LoVo (cell line): Measurements from ENCODE around the gene FLT1.

Experiments
- DNase-seq: peaks from one replicate; pipeline ENCODE4 v3.0.0-alpha.2; 2016; ENCODE audit warnings: low spot score

FLT1 gene

DNA sequence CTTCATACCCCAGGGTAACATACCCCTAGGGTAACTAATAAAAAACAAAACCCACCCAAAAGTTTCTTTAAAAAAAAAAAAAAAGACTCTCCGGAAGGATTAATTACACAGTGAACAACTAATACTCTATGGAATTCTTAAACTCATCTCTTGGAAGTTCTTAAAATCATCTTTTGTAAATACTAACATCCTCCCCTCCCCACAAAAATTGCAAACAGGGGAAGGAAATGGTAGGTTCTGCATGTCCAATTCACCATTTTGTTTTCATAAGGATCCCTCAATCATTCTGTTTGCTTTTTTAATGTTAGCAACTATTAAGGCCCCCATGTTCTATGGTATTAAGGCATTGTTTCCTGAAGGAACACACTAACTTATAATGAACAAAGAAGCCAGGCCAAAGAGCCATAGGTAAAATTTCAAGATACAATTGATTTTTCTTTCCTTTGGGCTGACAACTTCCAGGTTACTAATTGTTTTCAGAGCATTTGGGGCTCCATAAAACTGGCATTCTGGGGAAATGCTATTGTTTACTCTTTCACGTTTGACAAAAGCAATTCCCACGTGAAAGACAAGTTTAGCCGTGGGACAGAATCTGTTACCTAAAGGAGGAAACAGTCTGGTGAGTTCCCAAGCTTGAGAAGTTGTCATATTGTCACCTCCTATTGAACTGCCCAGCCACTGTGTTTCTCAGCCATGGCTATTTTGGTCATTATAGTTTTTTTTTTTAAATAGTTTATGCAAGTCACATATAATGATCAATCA lies 107.0 kb downstream of the FLT1 start:
- DNase-seq, result no peak

DNA sequence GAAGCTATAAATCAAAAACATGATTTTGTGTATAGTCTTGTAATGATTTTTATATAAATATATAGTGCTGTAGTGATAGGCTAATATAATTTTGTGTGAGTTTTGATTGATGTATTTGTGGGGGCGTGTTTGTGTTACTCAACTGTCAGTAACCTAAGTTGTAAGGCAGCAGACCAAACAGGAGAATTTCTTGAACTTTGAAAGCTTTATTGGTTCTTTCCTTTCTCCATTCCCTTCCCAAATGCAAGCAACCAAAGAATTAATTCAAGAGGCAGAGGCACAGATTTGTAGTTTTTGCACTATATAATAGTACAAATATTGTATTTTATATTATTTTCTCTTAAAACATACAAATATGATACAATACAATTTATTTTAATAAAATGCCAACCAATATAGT lies 109.6 kb downstream of the FLT1 start:
- DNase-seq, result no peak

GRCh38 chr13:28384789-28385188 lies 110.1 kb downstream of the FLT1 start:
- DNase-seq, result no peak

- no peak for DNase-seq
Measured at GRCh38 chr13:28380319-28380718, 114.6 kb downstream of the FLT1 start.

DNA sequence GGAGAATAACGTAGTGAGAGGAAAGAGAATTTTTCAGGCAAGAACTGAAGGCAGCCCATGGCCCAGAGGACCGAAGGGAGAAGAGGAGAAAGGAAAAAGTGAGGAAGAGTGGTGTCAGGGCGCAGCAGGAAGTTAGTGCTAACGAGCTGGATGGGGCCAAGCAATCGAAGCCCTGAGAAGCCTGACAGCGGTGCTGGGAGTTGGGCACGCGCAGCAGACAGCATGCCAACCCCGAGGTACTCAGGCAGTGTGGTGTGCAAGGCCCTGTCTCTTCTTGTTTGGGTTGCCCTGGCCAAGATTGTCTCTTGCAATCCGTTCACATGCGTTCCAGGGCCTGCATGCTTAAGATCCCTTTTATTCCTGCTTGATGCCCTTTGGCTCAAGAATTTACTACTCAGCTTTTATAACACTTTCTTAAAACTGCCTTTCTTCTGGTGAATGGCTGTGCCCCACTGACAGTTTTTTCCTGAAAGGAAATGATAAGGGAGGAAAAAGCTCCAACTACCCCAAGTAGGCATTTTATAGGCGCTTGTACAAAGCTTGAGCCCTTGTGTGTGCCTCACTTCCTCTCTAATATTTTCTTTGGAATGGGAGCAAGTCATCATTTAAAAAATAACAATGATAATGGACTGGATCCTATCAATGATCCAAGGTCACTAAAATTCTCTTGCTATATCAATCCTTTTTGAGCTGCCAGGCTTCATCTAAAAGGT lies 115.4 kb downstream of the FLT1 start:
- no peak for DNase-seq

- DNase-seq, result no peak
Measured at GRCh38 chr13:28376604-28377003, 118.3 kb downstream of the FLT1 start.

DNA sequence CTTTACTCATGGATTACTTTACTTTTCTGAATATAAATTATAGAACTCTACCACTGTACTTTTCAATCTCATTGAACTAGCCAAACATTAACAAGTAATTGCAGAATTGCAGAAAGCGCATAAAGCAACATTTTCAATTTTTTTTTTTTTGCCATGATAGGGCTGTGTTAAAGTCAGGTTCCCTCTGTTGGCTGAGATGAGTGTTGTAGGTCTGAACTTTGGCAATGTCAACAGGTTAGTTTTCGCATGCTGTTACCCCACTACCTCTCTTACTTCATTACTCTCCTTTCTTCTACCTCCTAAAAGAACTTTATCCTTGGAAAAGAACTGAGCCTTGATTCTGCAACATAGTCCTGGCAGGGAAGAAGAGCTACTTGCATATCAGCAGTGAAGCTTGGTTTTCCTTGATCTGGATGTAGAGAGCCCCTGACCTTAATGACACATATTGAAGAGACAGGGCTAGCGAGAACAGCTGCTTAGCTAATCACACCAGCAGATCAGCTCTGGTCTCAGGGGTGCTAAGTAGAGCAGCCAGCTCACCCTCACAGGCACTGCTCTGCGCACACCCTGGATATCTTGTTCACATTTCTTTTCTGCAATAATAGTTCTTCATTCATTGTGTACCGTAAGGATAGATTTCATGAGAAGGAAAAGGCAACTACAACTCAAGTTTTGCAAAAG lies 119.5 kb downstream of the FLT1 start:
- no peak for DNase-seq

DNA sequence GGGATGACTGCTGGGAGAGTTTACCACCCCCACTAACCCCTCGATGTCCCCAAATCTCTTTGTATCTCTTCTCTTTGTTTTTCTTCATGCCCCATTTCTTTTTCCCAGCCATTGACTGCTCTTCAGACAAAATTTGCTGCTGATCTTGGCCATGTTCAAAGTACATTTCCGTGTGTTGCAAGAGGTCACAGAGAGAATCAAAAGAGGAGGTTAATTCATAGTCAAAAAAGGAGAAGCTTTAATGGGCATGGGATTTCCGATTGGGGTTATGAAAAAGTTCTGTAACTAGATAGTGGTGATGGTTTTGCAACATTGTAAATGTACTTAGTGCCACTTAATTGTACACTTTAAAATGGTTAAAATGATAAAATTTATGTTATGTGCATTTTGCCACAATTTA lies 121.1 kb downstream of the FLT1 start:
- no peak for DNase-seq

- DNase-seq, result no peak
Measured at GRCh38 chr13:28370448-28370847, 124.5 kb downstream of the FLT1 start.

- DNase-seq, result no peak
Measured at GRCh38 chr13:28358708-28359107, 136.2 kb downstream of the FLT1 start.

DNA sequence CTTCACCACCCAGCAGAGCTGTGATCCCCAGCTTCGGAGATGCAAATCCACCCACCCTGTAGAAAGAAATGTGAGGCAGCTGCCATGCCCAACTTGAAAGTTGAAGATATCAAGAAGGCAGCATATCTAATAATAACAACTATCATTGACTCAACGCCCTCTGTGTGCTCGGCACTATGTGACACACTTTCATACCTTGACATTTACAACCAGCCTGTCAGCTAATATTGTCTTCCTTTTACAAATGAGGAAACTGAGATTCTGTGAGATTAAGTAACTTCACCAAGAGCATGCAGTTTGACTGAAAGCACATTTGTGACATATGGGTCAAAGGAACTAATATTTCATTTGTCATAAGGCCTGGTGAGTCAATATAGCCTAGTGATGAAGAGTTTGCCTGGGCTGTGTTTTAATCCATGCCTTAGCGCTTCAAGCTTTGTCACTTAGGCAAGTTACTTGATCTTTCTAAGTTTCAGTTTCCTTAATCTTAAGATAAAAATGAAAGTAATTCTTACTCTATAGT lies 137.0 kb downstream of the FLT1 start:
- DNase-seq, result no peak

- no peak for DNase-seq
Measured at GRCh38 chr13:28357247-28357825, 137.6 kb downstream of the FLT1 start.

- no peak for DNase-seq
Measured at GRCh38 chr13:28356561-28357021, 138.3 kb downstream of the FLT1 start.

DNA sequence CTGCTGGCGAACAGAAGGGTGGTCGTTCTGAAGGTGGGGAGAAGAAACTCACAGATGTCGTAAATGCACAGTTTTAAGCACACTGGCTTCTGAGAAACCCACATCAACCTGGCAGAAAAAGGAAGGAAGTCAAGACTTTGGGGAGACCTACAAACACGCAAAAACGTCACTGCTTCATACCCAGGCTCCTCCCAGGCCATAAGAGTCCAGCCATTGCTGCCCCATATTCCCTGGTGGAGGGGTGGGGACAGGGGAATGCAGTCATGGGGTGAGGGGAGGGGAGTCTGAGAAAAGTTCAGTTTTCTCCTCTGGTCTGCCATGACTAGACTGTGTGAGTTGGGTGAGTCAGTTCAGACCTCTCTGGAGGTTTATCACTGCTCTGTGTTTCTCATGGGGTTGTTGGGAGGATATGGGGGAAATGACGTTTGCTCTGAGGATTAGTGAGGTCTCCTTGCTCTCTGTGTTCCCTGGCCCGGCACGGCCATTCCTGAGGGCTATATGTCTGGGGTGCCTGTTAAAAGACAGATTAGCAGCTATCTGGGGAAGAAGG lies 139.0 kb downstream of the FLT1 start:
- no peak for DNase-seq

DNA sequence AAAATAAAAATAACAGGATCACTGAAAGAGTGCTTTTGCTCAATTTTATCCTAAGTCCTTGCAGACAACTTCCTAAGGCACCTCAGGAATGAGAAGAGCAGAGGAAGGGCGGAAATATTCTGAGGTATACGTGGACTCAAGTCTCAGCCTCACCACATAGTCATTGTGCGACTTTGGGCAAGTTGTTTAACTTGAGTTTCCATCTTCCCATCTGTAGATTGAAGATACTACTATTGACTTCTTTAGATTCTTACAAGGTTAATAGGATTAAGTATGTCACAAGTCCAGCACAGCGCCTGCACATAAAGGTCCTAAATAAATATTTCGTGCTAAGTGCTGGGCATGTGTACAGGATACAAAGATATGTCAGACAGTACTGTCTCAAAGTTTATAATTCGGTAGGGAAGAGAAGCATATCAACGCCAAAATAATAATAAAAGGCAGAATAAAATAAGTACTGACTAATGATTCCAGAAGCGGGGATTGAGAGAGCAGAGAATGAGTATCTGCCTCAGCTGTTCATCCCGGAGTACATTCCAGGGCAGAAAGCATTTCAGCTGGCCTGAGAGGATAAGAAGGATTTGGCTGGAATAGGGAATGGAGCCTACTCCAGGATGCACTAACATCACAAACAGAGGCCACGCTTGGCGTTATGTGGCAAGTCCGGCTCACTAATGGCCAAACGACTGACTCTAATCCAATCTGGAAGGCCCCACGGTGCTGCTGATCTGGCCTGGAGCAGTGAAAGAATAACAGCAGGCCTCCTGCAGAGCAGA lies 139.7 kb downstream of the FLT1 start:
- DNase-seq, result no peak

DNA sequence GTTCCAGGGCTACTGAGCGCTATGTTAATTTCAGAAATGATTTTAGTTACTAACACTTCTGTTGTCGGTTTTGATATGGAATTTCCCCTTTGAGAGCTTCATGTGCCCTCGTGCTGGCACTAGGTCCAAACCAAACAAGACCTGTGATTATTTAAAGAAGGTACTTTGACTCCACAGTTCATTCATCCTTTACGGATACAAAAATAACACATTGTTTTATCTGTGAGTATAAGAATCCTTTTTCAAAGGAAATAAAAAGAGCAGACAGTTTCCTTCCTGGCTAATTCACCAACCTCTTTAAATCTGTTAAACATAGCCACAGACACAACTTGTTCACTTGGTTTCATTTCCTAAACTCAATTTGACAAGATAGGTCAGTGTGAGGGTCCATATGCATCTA lies 141.2 kb downstream of the FLT1 start:
- DNase-seq, result no peak

- DNase-seq, result no peak
Measured at GRCh38 chr13:28349907-28350654, 144.8 kb downstream of the FLT1 start.

DNA sequence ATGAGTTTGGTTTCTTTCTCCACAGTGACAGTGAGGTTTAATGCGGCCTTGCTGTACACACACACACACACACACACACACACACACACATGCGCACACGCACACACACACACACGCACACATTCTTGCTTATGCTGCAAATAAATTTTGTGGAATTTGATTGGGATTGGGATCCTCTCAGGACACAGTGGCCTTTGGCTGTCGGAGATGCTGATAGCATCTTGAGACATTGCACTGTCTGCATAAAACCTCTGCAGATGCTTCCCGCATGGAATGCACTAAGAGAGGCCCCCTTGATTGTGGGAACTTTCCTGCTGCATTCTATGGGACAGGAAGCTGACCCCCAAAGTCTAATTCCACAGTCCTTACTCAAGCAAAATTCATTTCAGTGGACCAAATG lies 145.6 kb downstream of the FLT1 start:
- DNase-seq, result no peak

DNA sequence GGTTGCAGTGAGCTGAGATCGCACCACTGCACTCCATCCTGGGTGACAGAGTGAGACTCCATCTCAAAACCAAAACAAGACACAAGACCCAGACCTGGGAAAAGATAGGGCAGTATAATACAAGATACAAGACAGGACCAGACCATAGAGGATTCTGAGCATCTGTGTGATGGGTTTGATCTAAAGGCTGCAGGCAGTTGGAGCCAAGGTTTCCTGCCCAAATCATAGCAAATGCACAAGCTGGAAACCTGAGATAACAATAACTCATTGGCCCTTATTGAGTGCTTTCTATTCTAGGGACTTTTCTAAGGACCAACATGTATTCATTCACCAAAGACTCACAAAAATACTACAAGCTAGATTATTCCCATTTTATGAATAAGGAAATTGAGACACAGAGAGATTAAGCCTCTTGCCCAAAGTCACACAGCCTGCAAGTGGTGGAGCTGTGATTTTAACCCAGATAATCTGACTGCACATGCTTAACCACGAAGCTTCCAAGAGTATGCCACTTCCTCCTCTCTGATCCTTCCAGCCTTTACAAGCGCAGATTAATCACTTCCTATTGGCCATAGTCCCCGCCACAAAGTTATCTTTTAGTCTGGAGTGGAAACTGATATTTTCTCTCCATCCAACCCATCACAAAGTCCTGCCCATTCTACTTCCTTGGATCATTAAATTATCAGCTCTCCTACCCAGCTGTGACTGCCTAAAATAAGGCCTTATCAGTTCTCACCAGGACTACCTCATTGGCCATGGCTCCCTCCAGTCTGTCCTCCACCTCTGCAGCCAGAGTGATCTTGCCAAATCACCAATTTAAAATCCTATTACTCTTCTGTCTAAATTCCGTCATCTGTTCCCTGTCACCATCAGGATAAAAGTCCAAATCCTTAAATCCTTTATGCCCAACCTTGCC lies 147.2 kb downstream of the FLT1 start:
- DNase-seq, result no peak

DNA sequence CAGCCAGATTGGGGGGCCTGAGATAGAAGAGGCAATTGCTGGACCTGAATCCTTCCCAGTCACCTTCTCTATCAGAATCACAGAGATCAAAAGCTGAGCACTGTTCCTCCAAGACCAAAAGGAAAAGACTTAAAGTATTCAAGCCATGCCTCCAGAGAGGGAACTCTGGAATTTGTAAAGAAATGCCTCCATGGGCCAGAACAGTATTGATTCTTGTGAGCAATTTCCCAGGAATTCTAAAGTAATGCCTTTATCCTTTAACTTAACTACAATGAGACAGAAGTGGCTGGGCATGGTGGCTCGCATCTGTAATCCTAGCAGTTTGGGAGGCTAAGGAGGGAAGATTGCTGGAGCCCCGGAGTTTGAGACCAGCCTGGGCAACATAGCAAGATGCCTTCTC lies 148.8 kb downstream of the FLT1 start:
- no peak for DNase-seq
